HCT116 (cell line): ENCODE measurements around the gene KRT6C. TPM values are rescaled to one million over a fixed set of nuclear protein-coding genes. Genes with fewer than 3 reads are reported as not detected.

Experiments
- ATAC-seq: fragments of 200-7000 bp; cut with Tn5 transposase; 2 replicates; pipeline ENCODE4 v1.9.1; 2020; ENCODE audit warnings: mild to moderate bottlenecking, moderate library complexity
- BruUV-seq: library from RNA; stranded (reverse); fragments of 400-500 nt; replicated peaks from 2 replicates; lab custom pipeline; 2021; lab: Mats Ljungman, UMichigan
- CTCF ChIA-PET: fragments of 300-600 bp; sonication (Branson Sonifier 250); formaldehyde crosslinking; loops from one replicate; lab custom pipeline; 2021; ENCODE audit warnings: antibody characterized with exemption; lab: Charles Lee
- POLR2A ChIA-PET: fragments of 300-600, 350-600 bp; sonication (Branson Sonifier 250); formaldehyde crosslinking; loops from one replicate; lab custom pipeline; 2021; ENCODE audit warnings: antibody characterized with exemption; lab: Charles Lee
- RAD21 ChIA-PET, 2 experiments: fragments of 300-600 bp; sonication (Branson Sonifier 250); formaldehyde crosslinking; loops; one replicate each; lab custom pipeline; 2023; ENCODE audit warnings: low total read pairs in 2 of 2; ENCODE audit not compliant: uncharacterized antibody in 2 of 2, unreplicated experiment in 2 of 2, low non-redundant PET in 1 of 2; lab: Charles Lee
- DNase-seq: peaks from one replicate; pipeline ENCODE4 v3.0.0-alpha.2; 2010; ENCODE audit warnings: low read depth, low spot score
- H2AFZ ChIP-seq: fragments of 200-600 bp; shearing (Covaris generic), sonication (generic); 2 replicates; pipeline ENCODE4 v1.6.1; 2017; ENCODE audit warnings: low read depth, mixed run types, mixed read lengths, antibody characterized with exemption, low read length; ENCODE audit not compliant: poor library complexity, severe bottlenecking
- H3K27ac ChIP-seq: 2 replicates; pipeline ENCODE4 v1.5.1; 2012; ENCODE audit warnings: low read depth, low read length
- H3K27me3 ChIP-seq: fragments of 200-600 bp; sonication (generic); 2 replicates; pipeline ENCODE4 v1.6.1; 2016; ENCODE audit warnings: mixed run types, low read length, mixed read lengths; ENCODE audit not compliant: insufficient read depth
- H3K36me3 ChIP-seq, 2 experiments: fragments of 200-500 bp in 1 of 2; fragments of 200-600 bp in 1 of 2; sonication (Bioruptor generic) in 1 of 2; sonication (generic) in 1 of 2; 2 replicates each; pipeline versions ENCODE4 v1.5.1 to v1.6.1; 2014 to 2016; ENCODE audit warnings: low read length in 2 of 2, inconsistent platforms in 1 of 2, mixed read lengths in 1 of 2, mixed run types in 1 of 2; ENCODE audit not compliant: insufficient read depth in 2 of 2, control insufficient read depth in 1 of 2
- H3K4me1 ChIP-seq, 2 experiments: fragments of 200-600 bp in 1 of 2; sonication (generic) in 1 of 2; 2 replicates each; pipeline versions ENCODE4 v1.5.1 to v1.6.1; 2012 to 2017; ENCODE audit warnings: low read length in 2 of 2, inconsistent platforms in 1 of 2, mild to moderate bottlenecking in 1 of 2, mixed read lengths in 1 of 2, mixed run types in 1 of 2, moderate library complexity in 1 of 2; ENCODE audit not compliant: insufficient read depth in 2 of 2, control insufficient read depth in 1 of 2
- H3K4me2 ChIP-seq: fragments of 200-600 bp; sonication (generic); 2 replicates; pipeline ENCODE4 v1.6.1; 2017; ENCODE audit warnings: mixed run types, low read length, mixed read lengths
- H3K4me3 ChIP-seq, 2 experiments: fragments of 200-600 bp in 1 of 2; sonication (generic) in 1 of 2; replicated peaks in 1 of 2; 2 replicates each; pipeline ENCODE4 v1.5.1; 2011 to 2016; ENCODE audit warnings: low read length in 2 of 2, control low read depth in 1 of 2, low read depth in 1 of 2, mild to moderate bottlenecking in 1 of 2, mixed read lengths in 1 of 2, mixed run types in 1 of 2
- H3K79me2 ChIP-seq: fragments of 200-600 bp; sonication (generic); 2 replicates; pipeline ENCODE4 v1.6.1; 2017; ENCODE audit warnings: mild to moderate bottlenecking, mixed run types, low read length, moderate library complexity, mixed read lengths; ENCODE audit not compliant: insufficient read depth
- H3K9ac ChIP-seq: fragments of 200-600 bp; sonication (generic); 2 replicates; pipeline ENCODE4 v1.6.1; 2016; ENCODE audit warnings: low read length, mixed read lengths
- H3K9me2 ChIP-seq: fragments of 200-600 bp; sonication (generic), shearing (Covaris generic); 2 replicates; pipeline ENCODE4 v1.6.1; 2017; ENCODE audit warnings: mixed run types, mild to moderate bottlenecking, moderate library complexity; ENCODE audit not compliant: insufficient read depth
- H3K9me3 ChIP-seq, 2 experiments: fragments of 200-500 bp in 1 of 2; fragments of 200-600 bp in 1 of 2; sonication (Bioruptor generic) in 1 of 2; sonication (generic) in 1 of 2; 2 replicates each; pipeline ENCODE4 v1.6.1; 2014 to 2017; ENCODE audit warnings: low read length in 2 of 2, mixed read lengths in 2 of 2, inconsistent platforms in 1 of 2, low read depth in 1 of 2, mild to moderate bottlenecking in 1 of 2, mixed run types in 1 of 2, moderate library complexity in 1 of 2; ENCODE audit not compliant: control insufficient read depth in 1 of 2, insufficient read depth in 1 of 2
- H4K20me1 ChIP-seq: fragments of 200-600 bp; sonication (generic), shearing (Covaris generic); 2 replicates; pipeline ENCODE4 v1.6.1; 2017; ENCODE audit warnings: mixed run types, mild to moderate bottlenecking, moderate library complexity; ENCODE audit not compliant: insufficient read depth
- ATF3 ChIP-seq: IDR thresholded peaks from 2 replicates; pipeline ENCODE4 v1.6.1; 2012
- CEBPB ChIP-seq: IDR thresholded peaks from 2 replicates; pipeline ENCODE4 v1.6.1; 2012; ENCODE audit warnings: low read depth
- EZH2phosphoT487 ChIP-seq: fragments of 200-600 bp; IDR thresholded peaks from 2 replicates; pipeline ENCODE4 v1.6.1; 2018; ENCODE audit warnings: antibody characterized with exemption, borderline replicate concordance
- POLR2AphosphoS5 ChIP-seq: IDR thresholded peaks from 2 replicates; pipeline ENCODE4 v1.6.1; 2011; ENCODE audit warnings: mild to moderate bottlenecking, low read depth, low read length, moderate library complexity
- SP1 ChIP-seq: IDR thresholded peaks from 2 replicates; pipeline ENCODE4 v1.6.1; 2012; ENCODE audit warnings: low read depth
- SRF ChIP-seq: IDR thresholded peaks from 2 replicates; pipeline ENCODE4 v1.6.1; 2012; ENCODE audit warnings: low read depth
- TCF7L2 ChIP-seq: IDR thresholded peaks from 2 replicates; pipeline ENCODE4 v1.7.0; 2011; ENCODE audit warnings: borderline replicate concordance, inconsistent platforms; ENCODE audit not compliant: insufficient read depth, insufficient read length; ENCODE audit errors: extremely low read depth
- intact Hi-C: fragments of 100-400 bp; cut with micrococcal nuclease; formaldehyde crosslinking; loops from 2 replicates; pipeline ENCODE4 v1.10.0; 2022
- total RNA-seq: library from RNA; stranded (reverse); gene quantifications from one replicate; pipeline ENCODE4 v1.2.1, GENCODE V29; 2021; ENCODE audit not compliant: unreplicated experiment
- TF ChIP-seq, protein P1 (sequence below): IDR thresholded peaks from 2 replicates; pipeline ENCODE4 v1.6.1; 2012; ENCODE audit warnings: low read depth

Gene KRT6C
- total RNA-seq, 1 experiment from 2014 or later: not detected

GRCh38 chr12:52436828-52437474 is 36.7 kb downstream of the KRT6C start:
- CTCF ChIA-PET: no interaction called here
- no peak for DNase-seq
- POLR2A ChIA-PET: no interaction called here
- intact Hi-C loops: no loop called here
- no peak for ATAC-seq
- Histone ChIP-seq H3K4me1 (peaks cover 16 to 66% of the 10 kb centered on the region in 2 experiments), H3K36me3 (no peaks in the 10 kb centered on the region), H3K79me2 (no peaks in the 10 kb centered on the region), H3K4me2 (no peak overlapping the region), H3K27me3 (no peaks in the 10 kb centered on the region), H3K9ac (no peak overlapping the region), H3K4me3 (no peak overlapping the region), H3K9me3 (no peaks in the 10 kb centered on the region), H4K20me1 (no peaks in the 10 kb centered on the region), H3K27ac (no peak overlapping the region), H3K9me2 (no peaks in the 10 kb centered on the region), H2AFZ (peak overlapping the region; percentile 3)
- TF ChIP-seq, protein P1, sequence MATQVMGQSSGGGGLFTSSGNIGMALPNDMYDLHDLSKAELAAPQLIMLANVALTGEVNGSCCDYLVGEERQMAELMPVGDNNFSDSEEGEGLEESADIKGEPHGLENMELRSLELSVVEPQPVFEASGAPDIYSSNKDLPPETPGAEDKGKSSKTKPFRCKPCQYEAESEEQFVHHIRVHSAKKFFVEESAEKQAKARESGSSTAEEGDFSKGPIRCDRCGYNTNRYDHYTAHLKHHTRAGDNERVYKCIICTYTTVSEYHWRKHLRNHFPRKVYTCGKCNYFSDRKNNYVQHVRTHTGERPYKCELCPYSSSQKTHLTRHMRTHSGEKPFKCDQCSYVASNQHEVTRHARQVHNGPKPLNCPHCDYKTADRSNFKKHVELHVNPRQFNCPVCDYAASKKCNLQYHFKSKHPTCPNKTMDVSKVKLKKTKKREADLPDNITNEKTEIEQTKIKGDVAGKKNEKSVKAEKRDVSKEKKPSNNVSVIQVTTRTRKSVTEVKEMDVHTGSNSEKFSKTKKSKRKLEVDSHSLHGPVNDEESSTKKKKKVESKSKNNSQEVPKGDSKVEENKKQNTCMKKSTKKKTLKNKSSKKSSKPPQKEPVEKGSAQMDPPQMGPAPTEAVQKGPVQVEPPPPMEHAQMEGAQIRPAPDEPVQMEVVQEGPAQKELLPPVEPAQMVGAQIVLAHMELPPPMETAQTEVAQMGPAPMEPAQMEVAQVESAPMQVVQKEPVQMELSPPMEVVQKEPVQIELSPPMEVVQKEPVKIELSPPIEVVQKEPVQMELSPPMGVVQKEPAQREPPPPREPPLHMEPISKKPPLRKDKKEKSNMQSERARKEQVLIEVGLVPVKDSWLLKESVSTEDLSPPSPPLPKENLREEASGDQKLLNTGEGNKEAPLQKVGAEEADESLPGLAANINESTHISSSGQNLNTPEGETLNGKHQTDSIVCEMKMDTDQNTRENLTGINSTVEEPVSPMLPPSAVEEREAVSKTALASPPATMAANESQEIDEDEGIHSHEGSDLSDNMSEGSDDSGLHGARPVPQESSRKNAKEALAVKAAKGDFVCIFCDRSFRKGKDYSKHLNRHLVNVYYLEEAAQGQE: no peak
- TF ChIP-seq SRF (no peak), SP1 (no peak), ATF3 (no peak), EZH2phosphoT487 (no peak), POLR2AphosphoS5 (no peak), TCF7L2 (no peak), CEBPB (no peak)
- RAD21 ChIA-PET: no interaction called here
- BruUV-seq: no TSS peak
